GM18861 (cell line): Measurements from ENCODE around the gene ZNF423.

Source experiments
- ATAC-seq: cut with Tn5 transposase; IDR thresholded peaks from one replicate; pipeline ENCODE4 v1.9.1; 2021; ENCODE audit not compliant: unreplicated experiment

Gene ZNF423

GRCh38 chr16:49488740-49489525, 367.0 kb downstream of the ZNF423 start:
- no peak for ATAC-seq

GRCh38 chr16:49488336-49488735, 367.6 kb downstream of the ZNF423 start:
- no peak for ATAC-seq

- no peak for ATAC-seq
Measured at GRCh38 chr16:49487746-49488145, 368.2 kb downstream of the ZNF423 start.

- ATAC-seq: no peak
Measured at GRCh38 chr16:49486400-49486799, 369.5 kb downstream of the ZNF423 start.

- no peak for ATAC-seq
Measured at GRCh38 chr16:49485663-49486062, 370.2 kb downstream of the ZNF423 start.

- no peak for ATAC-seq
Measured at GRCh38 chr16:49484936-49485335, 371.0 kb downstream of the ZNF423 start.

- no peak for ATAC-seq
Measured at GRCh38 chr16:49484451-49484849, 371.5 kb downstream of the ZNF423 start.

GRCh38 chr16:49483651-49484450, 372.1 kb downstream of the ZNF423 start:
- no peak for ATAC-seq

- no peak for ATAC-seq
Measured at GRCh38 chr16:49483251-49483650, 372.7 kb downstream of the ZNF423 start.

- ATAC-seq: no peak
Measured at GRCh38 chr16:49482690-49483089, 373.2 kb downstream of the ZNF423 start.

GRCh38 chr16:49478616-49479015, 377.3 kb downstream of the ZNF423 start:
- ATAC-seq: no peak

- ATAC-seq: no peak
Measured at GRCh38 chr16:49478107-49478506, 377.8 kb downstream of the ZNF423 start.

GRCh38 chr16:49477250-49477895, 378.5 kb downstream of the ZNF423 start:
- ATAC-seq: no peak

- ATAC-seq: no peak
Measured at GRCh38 chr16:49474741-49475140, 381.2 kb downstream of the ZNF423 start.

- no peak for ATAC-seq
Measured at GRCh38 chr16:49473773-49474172, 382.1 kb downstream of the ZNF423 start.

- no peak for ATAC-seq
Measured at GRCh38 chr16:49473131-49473530, 382.8 kb downstream of the ZNF423 start.

GRCh38 chr16:49472598-49472997, 383.3 kb downstream of the ZNF423 start:
- ATAC-seq: no peak

- no peak for ATAC-seq
Measured at GRCh38 chr16:49471038-49471727, 384.7 kb downstream of the ZNF423 start.

- no peak for ATAC-seq
Measured at GRCh38 chr16:49470513-49470991, 385.4 kb downstream of the ZNF423 start.

GRCh38 chr16:49469930-49470451, 385.9 kb downstream of the ZNF423 start:
- ATAC-seq: no peak

GRCh38 chr16:49469311-49469670, 386.6 kb downstream of the ZNF423 start:
- ATAC-seq: no peak
